Heart left ventricle (tissue), 13 donors: Measurements from ENCODE around the gene SLC1A4.

Experiments
- CTCF ChIP-seq, 12 donors: fragments of 200-600 bp; sonication (generic) in 4 of 12; IDR thresholded peaks; one replicate each; pipeline versions ENCODE4 v1.5.0 to v1.8.0; 2018 to 2022; ENCODE audit warnings: antibody characterized with exemption in 12 of 12, mild to moderate bottlenecking in 5 of 12
- POLR2A ChIP-seq, 2 donors: fragments of 450-650 bp; IDR thresholded peaks; one replicate each; pipeline ENCODE4 v1.6.1; 2017; ENCODE audit warnings: antibody characterized with exemption in 2 of 2, mild to moderate bottlenecking in 2 of 2, moderate library complexity in 2 of 2
- donor health status: ischemic (EF 13 %, LVEDD 7.1; RV severe dilation, severe dysfunction).
- donor health status: DM: no; HTN: yes; CAD: no.
- donor health status: DM: no; HTN: no; CAD: no.
- donor health status: ischemic (EF 25% LVEDD 6.9; RV normal size, moderate dysfunction).
- donor health status: ischemic (EF 25% LVEDD 5.7; RV mildly dilated, moderate dysfunction).
- donor health status: ischemic (EF 35%, LVEDD 5.7; RV mildly dilated, moderate dysfunction).
- donor health status: nonischemic (EF 11% LVEDD 7.7; RV severe dilation, severe dysfunction).
- donor health status: DM: yes; HTN: yes; CAD: no.
- donor health status: PGD.
- donor health status: ischemic (EF 29% LVEDD 5.4; RV normal size, mild dysfunction).
- donor health status: nonischemic (EF 23%, LVEDD 6.1; RV moderate dilation, normal function).

GRCh38 chr2:64945973-64946768 lies 43.0 kb upstream of the SLC1A4 start:
- no peak for TF ChIP-seq CTCF (IDR thresholded peaks at IDR 0.05)
- no peak for TF ChIP-seq POLR2A (IDR thresholded peaks at IDR 0.05)
